BE2C (cell line): ENCODE measurements around the gene RGS6.

Experiments used
- DNase-seq: peaks from one replicate; pipeline ENCODE4 v3.0.0-alpha.2; 2020
- H3K27me3 ChIP-seq: fragments of 250-450 bp; sonication (Bioruptor Pico); 2 replicates; pipeline ENCODE4 v1.5.1; 2020; ENCODE audit warnings: mild to moderate bottlenecking
- H3K36me3 ChIP-seq: fragments of 250-450 bp; sonication (Bioruptor Pico); 2 replicates; pipeline ENCODE4 v1.5.1; 2020; ENCODE audit warnings: mild to moderate bottlenecking
- H3K4me1 ChIP-seq: fragments of 250-450 bp; sonication (Bioruptor Pico); 2 replicates; pipeline ENCODE4 v1.5.1; 2020
- H3K4me3 ChIP-seq: 2 replicates; pipeline ENCODE4 v1.5.1; 2011; ENCODE audit warnings: low read depth, low read length
- H3K9me3 ChIP-seq: fragments of 250-450 bp; sonication (Bioruptor Pico); 2 replicates; pipeline ENCODE4 v1.5.1; 2020
- CTCF ChIP-seq: IDR thresholded peaks from 2 replicates; pipeline ENCODE4 v1.5.1; 2012; ENCODE audit warnings: mild to moderate bottlenecking, low read depth, low read length

Gene RGS6

GRCh38 chr14:72443256-72443655 is 511.0 kb downstream of the RGS6 start:
- Histone ChIP-seq H3K27me3 (peaks cover 12% of the 10 kb centered on the region), H3K36me3 (no peaks in the 10 kb centered on the region), H3K4me1 (no peaks in the 10 kb centered on the region), H3K9me3 (no peaks in the 10 kb centered on the region), H3K4me3 (no peak overlapping the region)
- TF ChIP-seq CTCF, result no peak
- DNase-seq, result no peak

GRCh38 chr14:72443991-72444441 is 511.8 kb downstream of the RGS6 start:
- no peak for DNase-seq
- Histone ChIP-seq H3K4me3 (no peak overlapping the region), H3K27me3 (peaks cover 7% of the 10 kb centered on the region), H3K4me1 (no peaks in the 10 kb centered on the region), H3K36me3 (no peaks in the 10 kb centered on the region), H3K9me3 (no peaks in the 10 kb centered on the region)
- no peak for TF ChIP-seq CTCF

- no peak for TF ChIP-seq CTCF
- no peaks in the 10 kb centered on the region for H3K4me1 ChIP-seq
- no peaks in the 10 kb centered on the region for H3K9me3 ChIP-seq
- H3K27me3 ChIP-seq, result peaks cover under 1% of the 10 kb centered on the region; the same call in 1 of the 2 replicates
- H3K4me3 ChIP-seq, result no peak overlapping the region
- H3K36me3 ChIP-seq, result no peaks in the 10 kb centered on the region
- DNase-seq, result no peak
Measured at GRCh38 chr14:72444701-72445100, 512.5 kb downstream of the RGS6 start.

DNA sequence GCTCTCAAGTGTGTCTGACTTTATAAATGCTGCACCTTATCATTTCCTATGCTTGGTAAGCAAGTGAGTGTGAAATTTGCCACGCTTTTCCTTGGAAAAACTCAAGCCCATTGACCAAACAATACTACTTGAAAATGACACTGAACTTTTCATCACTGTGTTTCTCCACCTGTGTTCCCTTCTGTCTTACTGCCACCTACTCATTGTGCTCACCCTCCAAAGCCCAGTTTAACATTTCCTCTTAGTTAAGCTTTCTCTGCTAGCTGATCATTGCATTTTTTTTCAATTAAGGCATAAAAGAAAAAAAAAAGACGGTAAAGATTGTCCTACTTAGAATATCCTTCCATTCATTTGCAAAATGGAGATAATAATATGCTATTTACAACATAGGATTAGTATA is 516.0 kb downstream of the RGS6 start:
- no peaks in the 10 kb centered on the region for H3K4me1 ChIP-seq
- no peak overlapping the region for H3K4me3 ChIP-seq
- no peaks in the 10 kb centered on the region for H3K27me3 ChIP-seq
- H3K36me3 ChIP-seq, result no peaks in the 10 kb centered on the region
- TF ChIP-seq CTCF, result 0 out of 2 replicates have a peak, but pooled peaks have one; percentile 5
- no peak for DNase-seq
- no peaks in the 10 kb centered on the region for H3K9me3 ChIP-seq

DNA sequence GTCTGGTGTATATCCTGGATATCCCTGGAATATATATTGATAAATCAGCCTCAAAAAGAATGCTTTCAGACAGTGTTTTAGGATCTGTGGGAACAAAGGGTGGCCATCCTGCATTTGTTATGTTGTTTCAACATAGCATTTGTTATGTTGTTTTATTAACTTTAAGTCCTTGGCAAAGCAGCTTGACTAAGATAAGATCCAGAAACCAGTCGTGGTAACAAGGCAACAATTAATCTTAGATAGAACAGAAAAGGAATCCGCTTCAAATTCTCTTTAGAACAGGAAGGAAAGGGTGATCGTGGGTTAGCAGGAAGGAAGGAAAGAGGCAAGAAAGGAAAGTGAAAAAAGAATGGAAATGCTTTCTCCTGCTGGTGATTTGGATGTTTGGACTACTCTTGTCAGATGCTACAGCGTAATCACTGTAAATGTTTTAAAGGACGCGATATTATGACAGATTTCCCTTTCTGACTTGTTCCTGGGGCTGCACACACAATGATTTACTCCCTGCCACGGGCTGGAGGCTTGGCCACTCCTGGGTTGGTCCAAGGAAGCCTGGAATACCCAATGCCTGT is 518.3 kb downstream of the RGS6 start:
- Histone ChIP-seq H3K9me3 (no peaks in the 10 kb centered on the region), H3K27me3 (no peaks in the 10 kb centered on the region), H3K4me1 (no peaks in the 10 kb centered on the region), H3K4me3 (no peak overlapping the region), H3K36me3 (no peaks in the 10 kb centered on the region)
- no peak for TF ChIP-seq CTCF
- DNase-seq, result no peak

- no peak for TF ChIP-seq CTCF
- Histone ChIP-seq H3K9me3 (no peaks in the 10 kb centered on the region), H3K36me3 (no peaks in the 10 kb centered on the region), H3K4me1 (no peaks in the 10 kb centered on the region), H3K4me3 (no peak overlapping the region), H3K27me3 (no peaks in the 10 kb centered on the region)
- peak; percentile 19 for DNase-seq
Measured at GRCh38 chr14:72451054-72451972, 519.1 kb downstream of the RGS6 start.
